Measurements from ENCODE around the gene CKAP2L. TPM values are rescaled to one million over a fixed set of nuclear protein-coding genes. Genes with fewer than 3 reads are reported as not detected.

The CKAP2L gene
- total and polyA plus RNA-seq, 2 experiments from 2014 or later = 16.2 to 30.2 TPM

DNA sequence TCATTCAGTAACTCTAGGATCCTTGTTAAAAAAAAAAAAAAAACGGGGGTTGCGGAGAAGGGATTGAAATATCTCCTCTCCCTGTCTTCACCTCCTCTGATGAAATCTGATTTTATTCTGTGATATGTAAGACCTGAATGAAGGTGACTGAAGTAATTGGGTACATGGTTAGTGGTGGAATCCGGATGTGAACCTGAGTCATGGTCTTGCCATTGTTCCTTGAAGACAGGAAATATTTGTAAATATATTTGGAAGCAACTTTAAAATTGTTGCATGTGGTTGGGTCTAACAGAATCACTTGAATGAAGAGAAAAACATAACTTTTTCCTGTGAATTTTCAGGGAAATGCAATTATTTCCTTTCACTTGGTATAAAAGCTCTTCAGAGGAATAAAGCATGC is 22.9 kb upstream of the CKAP2L start:
- no peaks in the 10 kb centered on the region for H4K20me1 ChIP-seq (replicated peaks; ENCODE audit: insufficient read depth)
- Mint-ChIP-seq H3K27me3 (ENCODE audit: insufficient read depth, low read depth, poor library complexity) (peaks cover 2% of the 10 kb centered on the region), H3K9me3 (peaks cover 4% of the 10 kb centered on the region), H3K4me3 (no peak overlapping the region), H3K36me3 (ENCODE audit: low read depth) (peaks cover 5% of the 10 kb centered on the region; the same call in 1 of the 3 replicates), H3K27ac (no peak overlapping the region), H3K4me1 (peaks cover 35% of the 10 kb centered on the region)
- no peak overlapping the region for H2AFZ ChIP-seq
- H3K27ac ChIP-seq (ENCODE audit: low read depth) = no peak overlapping the region
- H3K9me2 ChIP-seq (ENCODE audit: insufficient read depth) = peaks cover 18% of the 10 kb centered on the region
- no peaks in the 10 kb centered on the region for H3K36me3 ChIP-seq (ENCODE audit: insufficient read depth)
- H3K4me1 ChIP-seq (ENCODE audit: insufficient read depth) = peaks cover 28% of the 10 kb centered on the region
- H3F3A ChIP-seq (replicated peaks; ENCODE audit: low read depth) = no peaks in the 10 kb centered on the region
- H3K4me3 ChIP-seq = no peak overlapping the region
- no peak overlapping the region for H3K4me2 ChIP-seq
- H3K79me2 ChIP-seq (replicated peaks; ENCODE audit: insufficient read depth) = no peaks in the 10 kb centered on the region
- no peaks in the 10 kb centered on the region for H3K27me3 ChIP-seq (ENCODE audit: insufficient read depth)
- DNase-seq (ENCODE audit: low spot score) (no peak), ATAC-seq (no peak)
- TF ChIP-seq, protein P1, sequence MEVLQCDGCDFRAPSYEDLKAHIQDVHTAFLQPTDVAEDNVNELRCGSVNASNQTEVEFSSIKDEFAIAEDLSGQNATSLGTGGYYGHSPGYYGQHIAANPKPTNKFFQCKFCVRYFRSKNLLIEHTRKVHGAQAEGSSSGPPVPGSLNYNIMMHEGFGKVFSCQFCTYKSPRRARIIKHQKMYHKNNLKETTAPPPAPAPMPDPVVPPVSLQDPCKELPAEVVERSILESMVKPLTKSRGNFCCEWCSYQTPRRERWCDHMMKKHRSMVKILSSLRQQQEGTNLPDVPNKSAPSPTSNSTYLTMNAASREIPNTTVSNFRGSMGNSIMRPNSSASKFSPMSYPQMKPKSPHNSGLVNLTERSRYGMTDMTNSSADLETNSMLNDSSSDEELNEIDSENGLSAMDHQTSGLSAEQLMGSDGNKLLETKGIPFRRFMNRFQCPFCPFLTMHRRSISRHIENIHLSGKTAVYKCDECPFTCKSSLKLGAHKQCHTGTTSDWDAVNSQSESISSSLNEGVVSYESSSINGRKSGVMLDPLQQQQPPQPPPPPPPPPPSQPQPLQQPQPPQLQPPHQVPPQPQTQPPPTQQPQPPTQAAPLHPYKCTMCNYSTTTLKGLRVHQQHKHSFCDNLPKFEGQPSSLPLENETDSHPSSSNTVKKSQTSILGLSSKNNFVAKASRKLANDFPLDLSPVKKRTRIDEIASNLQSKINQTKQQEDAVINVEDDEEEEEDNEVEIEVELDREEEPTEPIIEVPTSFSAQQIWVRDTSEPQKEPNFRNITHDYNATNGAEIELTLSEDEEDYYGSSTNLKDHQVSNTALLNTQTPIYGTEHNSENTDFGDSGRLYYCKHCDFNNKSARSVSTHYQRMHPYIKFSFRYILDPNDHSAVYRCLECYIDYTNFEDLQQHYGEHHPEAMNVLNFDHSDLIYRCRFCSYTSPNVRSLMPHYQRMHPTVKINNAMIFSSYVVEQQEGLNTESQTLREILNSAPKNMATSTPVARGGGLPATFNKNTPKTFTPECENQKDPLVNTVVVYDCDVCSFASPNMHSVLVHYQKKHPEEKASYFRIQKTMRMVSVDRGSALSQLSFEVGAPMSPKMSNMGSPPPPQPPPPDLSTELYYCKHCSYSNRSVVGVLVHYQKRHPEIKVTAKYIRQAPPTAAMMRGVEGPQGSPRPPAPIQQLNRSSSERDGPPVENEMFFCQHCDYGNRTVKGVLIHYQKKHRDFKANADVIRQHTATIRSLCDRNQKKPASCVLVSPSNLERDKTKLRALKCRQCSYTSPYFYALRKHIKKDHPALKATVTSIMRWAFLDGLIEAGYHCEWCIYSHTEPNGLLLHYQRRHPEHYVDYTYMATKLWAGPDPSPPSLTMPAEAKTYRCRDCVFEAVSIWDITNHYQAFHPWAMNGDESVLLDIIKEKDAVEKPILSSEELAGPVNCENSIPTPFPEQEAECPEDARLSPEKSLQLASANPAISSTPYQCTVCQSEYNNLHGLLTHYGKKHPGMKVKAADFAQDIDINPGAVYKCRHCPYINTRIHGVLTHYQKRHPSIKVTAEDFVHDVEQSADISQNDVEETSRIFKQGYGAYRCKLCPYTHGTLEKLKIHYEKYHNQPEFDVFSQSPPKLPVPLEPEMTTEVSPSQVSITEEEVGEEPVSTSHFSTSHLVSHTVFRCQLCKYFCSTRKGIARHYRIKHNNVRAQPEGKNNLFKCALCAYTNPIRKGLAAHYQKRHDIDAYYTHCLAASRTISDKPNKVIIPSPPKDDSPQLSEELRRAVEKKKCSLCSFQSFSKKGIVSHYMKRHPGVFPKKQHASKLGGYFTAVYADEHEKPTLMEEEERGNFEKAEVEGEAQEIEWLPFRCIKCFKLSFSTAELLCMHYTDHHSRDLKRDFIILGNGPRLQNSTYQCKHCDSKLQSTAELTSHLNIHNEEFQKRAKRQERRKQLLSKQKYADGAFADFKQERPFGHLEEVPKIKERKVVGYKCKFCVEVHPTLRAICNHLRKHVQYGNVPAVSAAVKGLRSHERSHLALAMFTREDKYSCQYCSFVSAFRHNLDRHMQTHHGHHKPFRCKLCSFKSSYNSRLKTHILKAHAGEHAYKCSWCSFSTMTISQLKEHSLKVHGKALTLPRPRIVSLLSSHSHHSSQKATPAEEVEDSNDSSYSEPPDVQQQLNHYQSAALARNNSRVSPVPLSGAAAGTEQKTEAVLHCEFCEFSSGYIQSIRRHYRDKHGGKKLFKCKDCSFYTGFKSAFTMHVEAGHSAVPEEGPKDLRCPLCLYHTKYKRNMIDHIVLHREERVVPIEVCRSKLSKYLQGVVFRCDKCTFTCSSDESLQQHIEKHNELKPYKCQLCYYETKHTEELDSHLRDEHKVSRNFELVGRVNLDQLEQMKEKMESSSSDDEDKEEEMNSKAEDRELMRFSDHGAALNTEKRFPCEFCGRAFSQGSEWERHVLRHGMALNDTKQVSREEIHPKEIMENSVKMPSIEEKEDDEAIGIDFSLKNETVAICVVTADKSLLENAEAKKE (CRISPR knock-in tag; IDR thresholded peaks at IDR 0.05) = no peak
- TF ChIP-seq JUNB (IDR thresholded peaks at IDR 0.05; ENCODE audit: unreplicated experiment) = no peak
- no peak for TF ChIP-seq EZH2phosphoT487 (IDR thresholded peaks at IDR 0.05; ENCODE audit: unreplicated experiment)
- TF ChIP-seq STAT1 (IDR thresholded peaks at IDR 0.05; ENCODE audit: unreplicated experiment) = no peak
- TF ChIP-seq, protein P2, sequence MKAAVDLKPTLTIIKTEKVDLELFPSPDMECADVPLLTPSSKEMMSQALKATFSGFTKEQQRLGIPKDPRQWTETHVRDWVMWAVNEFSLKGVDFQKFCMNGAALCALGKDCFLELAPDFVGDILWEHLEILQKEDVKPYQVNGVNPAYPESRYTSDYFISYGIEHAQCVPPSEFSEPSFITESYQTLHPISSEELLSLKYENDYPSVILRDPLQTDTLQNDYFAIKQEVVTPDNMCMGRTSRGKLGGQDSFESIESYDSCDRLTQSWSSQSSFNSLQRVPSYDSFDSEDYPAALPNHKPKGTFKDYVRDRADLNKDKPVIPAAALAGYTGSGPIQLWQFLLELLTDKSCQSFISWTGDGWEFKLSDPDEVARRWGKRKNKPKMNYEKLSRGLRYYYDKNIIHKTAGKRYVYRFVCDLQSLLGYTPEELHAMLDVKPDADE (IDR thresholded peaks at IDR 0.05) = no peak
- no peak for TF ChIP-seq ZNF331 (CRISPR knock-in tag; IDR thresholded peaks at IDR 0.05; ENCODE audit: low read depth)
- TF ChIP-seq NANOG (IDR thresholded peaks at IDR 0.05; ENCODE audit: borderline replicate concordance) = no peak
- TF ChIP-seq CREB1 (CRISPR knock-in tag; IDR thresholded peaks at IDR 0.05; ENCODE audit: low read depth) = no peak
- TF ChIP-seq, protein P3, sequence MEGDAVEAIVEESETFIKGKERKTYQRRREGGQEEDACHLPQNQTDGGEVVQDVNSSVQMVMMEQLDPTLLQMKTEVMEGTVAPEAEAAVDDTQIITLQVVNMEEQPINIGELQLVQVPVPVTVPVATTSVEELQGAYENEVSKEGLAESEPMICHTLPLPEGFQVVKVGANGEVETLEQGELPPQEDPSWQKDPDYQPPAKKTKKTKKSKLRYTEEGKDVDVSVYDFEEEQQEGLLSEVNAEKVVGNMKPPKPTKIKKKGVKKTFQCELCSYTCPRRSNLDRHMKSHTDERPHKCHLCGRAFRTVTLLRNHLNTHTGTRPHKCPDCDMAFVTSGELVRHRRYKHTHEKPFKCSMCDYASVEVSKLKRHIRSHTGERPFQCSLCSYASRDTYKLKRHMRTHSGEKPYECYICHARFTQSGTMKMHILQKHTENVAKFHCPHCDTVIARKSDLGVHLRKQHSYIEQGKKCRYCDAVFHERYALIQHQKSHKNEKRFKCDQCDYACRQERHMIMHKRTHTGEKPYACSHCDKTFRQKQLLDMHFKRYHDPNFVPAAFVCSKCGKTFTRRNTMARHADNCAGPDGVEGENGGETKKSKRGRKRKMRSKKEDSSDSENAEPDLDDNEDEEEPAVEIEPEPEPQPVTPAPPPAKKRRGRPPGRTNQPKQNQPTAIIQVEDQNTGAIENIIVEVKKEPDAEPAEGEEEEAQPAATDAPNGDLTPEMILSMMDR (conservative IDR thresholded peaks at IDR 0.05; ENCODE audit: low read depth in 2 of 2) = no peak
- TF ChIP-seq POLR2AphosphoS5 (IDR thresholded peaks at IDR 0.05; ENCODE audit: low read depth) = no peak
- no peak for TF ChIP-seq ZNF114 (CRISPR knock-in tag; IDR thresholded peaks at IDR 0.05)
- no peak for TF ChIP-seq EZH2 (IDR thresholded peaks at IDR 0.05; ENCODE audit: low read depth, unreplicated experiment)
- TF ChIP-seq, protein P4, sequence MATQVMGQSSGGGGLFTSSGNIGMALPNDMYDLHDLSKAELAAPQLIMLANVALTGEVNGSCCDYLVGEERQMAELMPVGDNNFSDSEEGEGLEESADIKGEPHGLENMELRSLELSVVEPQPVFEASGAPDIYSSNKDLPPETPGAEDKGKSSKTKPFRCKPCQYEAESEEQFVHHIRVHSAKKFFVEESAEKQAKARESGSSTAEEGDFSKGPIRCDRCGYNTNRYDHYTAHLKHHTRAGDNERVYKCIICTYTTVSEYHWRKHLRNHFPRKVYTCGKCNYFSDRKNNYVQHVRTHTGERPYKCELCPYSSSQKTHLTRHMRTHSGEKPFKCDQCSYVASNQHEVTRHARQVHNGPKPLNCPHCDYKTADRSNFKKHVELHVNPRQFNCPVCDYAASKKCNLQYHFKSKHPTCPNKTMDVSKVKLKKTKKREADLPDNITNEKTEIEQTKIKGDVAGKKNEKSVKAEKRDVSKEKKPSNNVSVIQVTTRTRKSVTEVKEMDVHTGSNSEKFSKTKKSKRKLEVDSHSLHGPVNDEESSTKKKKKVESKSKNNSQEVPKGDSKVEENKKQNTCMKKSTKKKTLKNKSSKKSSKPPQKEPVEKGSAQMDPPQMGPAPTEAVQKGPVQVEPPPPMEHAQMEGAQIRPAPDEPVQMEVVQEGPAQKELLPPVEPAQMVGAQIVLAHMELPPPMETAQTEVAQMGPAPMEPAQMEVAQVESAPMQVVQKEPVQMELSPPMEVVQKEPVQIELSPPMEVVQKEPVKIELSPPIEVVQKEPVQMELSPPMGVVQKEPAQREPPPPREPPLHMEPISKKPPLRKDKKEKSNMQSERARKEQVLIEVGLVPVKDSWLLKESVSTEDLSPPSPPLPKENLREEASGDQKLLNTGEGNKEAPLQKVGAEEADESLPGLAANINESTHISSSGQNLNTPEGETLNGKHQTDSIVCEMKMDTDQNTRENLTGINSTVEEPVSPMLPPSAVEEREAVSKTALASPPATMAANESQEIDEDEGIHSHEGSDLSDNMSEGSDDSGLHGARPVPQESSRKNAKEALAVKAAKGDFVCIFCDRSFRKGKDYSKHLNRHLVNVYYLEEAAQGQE (IDR thresholded peaks at IDR 0.05; ENCODE audit: unreplicated experiment) = no peak

All from GM23338 (cell line).